ENCODE results near the gene SSC5D. TPM values are rescaled to one million over a fixed set of nuclear protein-coding genes. Genes with fewer than 3 reads are reported as not detected.
A peak's percentile ranks its signal among the peaks of the same experiment; 100 is the strongest.

Gene SSC5D
- polyA plus RNA-seq, 1 donor (not counting 4 experiments of a cell fraction or from before 2014, with no cell fraction given), result not detected

DNA sequence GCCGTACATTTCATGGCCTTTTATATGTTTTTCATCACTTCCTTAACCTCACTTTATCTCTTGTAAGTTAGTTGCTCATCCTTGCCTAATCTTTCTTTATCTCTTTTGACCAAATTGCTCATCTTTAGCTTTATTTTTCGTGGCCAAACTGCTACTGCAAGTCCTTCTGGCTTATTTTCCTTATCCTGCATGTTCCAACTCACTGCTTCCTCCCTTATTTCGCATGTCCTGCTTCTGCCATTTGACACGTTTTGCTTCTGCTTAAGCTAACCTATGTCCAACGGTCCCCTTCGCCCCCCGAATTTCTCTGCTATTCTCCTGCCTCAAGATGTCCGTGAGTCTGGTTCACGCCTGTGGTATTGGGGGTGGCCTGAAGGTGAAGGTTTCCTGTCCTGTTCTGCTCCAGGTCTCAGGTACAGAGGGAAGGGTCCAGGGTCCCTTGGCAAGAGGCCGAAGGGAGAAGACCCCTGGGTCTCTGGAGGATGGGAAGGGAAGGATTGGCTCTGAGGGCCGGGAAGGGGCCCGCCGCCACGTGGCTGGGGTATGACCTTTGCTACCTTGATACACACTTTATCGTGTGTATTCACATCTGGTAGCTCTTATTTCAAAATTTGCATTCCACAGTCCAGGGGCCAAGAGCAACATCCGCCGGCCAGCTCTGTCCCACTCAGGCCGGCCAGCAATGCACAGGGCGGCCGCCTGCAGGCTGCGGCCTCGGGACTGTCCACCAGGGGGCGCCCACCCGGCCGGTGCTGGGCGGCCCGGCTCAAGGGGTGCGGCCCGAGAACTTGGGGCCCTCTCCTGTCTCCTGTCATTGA, 20.8 kb upstream of the SSC5D start:
- Histone ChIP-seq H3K4me3 (ENCODE audit: control insufficient read depth in 2 of 3, extremely low read depth in 1 of 3, insufficient read depth in 2 of 3, low read depth in 1 of 3, low read length in 3 of 3) (no peak overlapping the region), H3K79me2 (ENCODE audit: control insufficient read depth, insufficient read depth, low read length) (no peaks in the 10 kb centered on the region), H3K36me3 (ENCODE audit: control insufficient read depth in 2 of 2, extremely low read depth in 1 of 2, insufficient read depth in 2 of 2, low read length in 2 of 2) (no peaks in the 10 kb centered on the region), H4K20me1 (ENCODE audit: control insufficient read depth, extremely low read depth, insufficient read depth, low read length) (no peaks in the 10 kb centered on the region), H3K27me3 (ENCODE audit: control insufficient read depth, extremely low read depth, insufficient read depth, low read length) (no peaks in the 10 kb centered on the region), H3K9me3 (ENCODE audit: control insufficient read depth, low read depth, low read length) (no peaks in the 10 kb centered on the region), H3K4me1 (ENCODE audit: control insufficient read depth, extremely low read depth, insufficient read depth, low read length) (peaks cover 3% of the 10 kb centered on the region), H3K9ac (ENCODE audit: control insufficient read depth, extremely low read depth, insufficient read depth, low read length) (no peak overlapping the region), H2AFZ (ENCODE audit: control insufficient read depth, low read length) (peak overlapping the region; percentile 59), H3K9me1 (ENCODE audit: control insufficient read depth, extremely low read depth, insufficient read depth, low read length) (no peaks in the 10 kb centered on the region), H3K4me2 (ENCODE audit: control insufficient read depth, extremely low read depth, insufficient read depth, low read depth, low read length) (no peak overlapping the region), H3K27ac (ENCODE audit: control insufficient read depth, insufficient read depth, low read length) (no peak overlapping the region)
- no peak for DNase-seq (ENCODE audit: low read depth, low spot score)
- no peak for FAIRE-seq
- dilution Hi-C loops (cut with MboI; ENCODE audit: extremely low pct_ligation_motif_present, low sequenced_read_pairs), result no loop called here
- no peak for TF ChIP-seq EZH2 (IDR thresholded peaks at IDR 0.05; ENCODE audit: low read length)
- TF ChIP-seq, protein P1, sequence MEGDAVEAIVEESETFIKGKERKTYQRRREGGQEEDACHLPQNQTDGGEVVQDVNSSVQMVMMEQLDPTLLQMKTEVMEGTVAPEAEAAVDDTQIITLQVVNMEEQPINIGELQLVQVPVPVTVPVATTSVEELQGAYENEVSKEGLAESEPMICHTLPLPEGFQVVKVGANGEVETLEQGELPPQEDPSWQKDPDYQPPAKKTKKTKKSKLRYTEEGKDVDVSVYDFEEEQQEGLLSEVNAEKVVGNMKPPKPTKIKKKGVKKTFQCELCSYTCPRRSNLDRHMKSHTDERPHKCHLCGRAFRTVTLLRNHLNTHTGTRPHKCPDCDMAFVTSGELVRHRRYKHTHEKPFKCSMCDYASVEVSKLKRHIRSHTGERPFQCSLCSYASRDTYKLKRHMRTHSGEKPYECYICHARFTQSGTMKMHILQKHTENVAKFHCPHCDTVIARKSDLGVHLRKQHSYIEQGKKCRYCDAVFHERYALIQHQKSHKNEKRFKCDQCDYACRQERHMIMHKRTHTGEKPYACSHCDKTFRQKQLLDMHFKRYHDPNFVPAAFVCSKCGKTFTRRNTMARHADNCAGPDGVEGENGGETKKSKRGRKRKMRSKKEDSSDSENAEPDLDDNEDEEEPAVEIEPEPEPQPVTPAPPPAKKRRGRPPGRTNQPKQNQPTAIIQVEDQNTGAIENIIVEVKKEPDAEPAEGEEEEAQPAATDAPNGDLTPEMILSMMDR (optimal IDR thresholded peaks at IDR 0.05 in 1 of 3, IDR thresholded peaks at IDR 0.05 in 1 of 3, conservative IDR thresholded peaks at IDR 0.05 in 1 of 3; ENCODE audit: extremely low read depth in 1 of 3, insufficient read depth in 2 of 3, low read length in 3 of 3), result peak; percentile 75 to 97 (median 88)

DNA sequence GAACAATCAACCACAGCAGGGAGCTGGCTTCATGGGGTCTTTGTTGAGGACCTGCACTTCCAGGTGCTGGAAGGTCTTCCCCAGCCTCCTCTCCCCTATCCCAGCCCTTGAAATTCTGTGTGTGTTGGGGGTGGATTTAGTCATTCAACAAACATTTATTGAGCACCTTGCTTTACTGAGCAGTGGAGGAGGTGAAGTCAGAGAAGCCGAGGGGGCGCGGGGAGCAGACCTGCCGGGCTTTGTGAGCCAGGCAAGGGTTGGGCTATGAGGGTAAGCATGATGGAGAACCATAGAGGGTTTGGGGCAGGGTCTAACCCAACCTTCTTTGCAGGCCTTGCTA, 20.2 kb upstream of the SSC5D start:
- no peaks in the 10 kb centered on the region for H3K36me3 ChIP-seq (ENCODE audit: control insufficient read depth in 2 of 2, extremely low read depth in 1 of 2, insufficient read depth in 2 of 2, low read length in 2 of 2)
- no peaks in the 10 kb centered on the region for H3K79me2 ChIP-seq (ENCODE audit: control insufficient read depth, insufficient read depth, low read length)
- TF ChIP-seq EZH2 (IDR thresholded peaks at IDR 0.05; ENCODE audit: low read length), result no peak
- TF ChIP-seq, protein P1 (optimal IDR thresholded peaks at IDR 0.05 in 1 of 3, IDR thresholded peaks at IDR 0.05 in 1 of 3, conservative IDR thresholded peaks at IDR 0.05 in 1 of 3; ENCODE audit: extremely low read depth in 1 of 3, insufficient read depth in 2 of 3, low read length in 3 of 3), result peak in 1 of 3 experiments; percentile 1
- H3K9ac ChIP-seq (ENCODE audit: control insufficient read depth, extremely low read depth, insufficient read depth, low read length), result no peak overlapping the region
- dilution Hi-C loops (cut with MboI; ENCODE audit: extremely low pct_ligation_motif_present, low sequenced_read_pairs), result no loop called here
- H3K27me3 ChIP-seq (ENCODE audit: control insufficient read depth, extremely low read depth, insufficient read depth, low read length), result no peaks in the 10 kb centered on the region
- H4K20me1 ChIP-seq (ENCODE audit: control insufficient read depth, extremely low read depth, insufficient read depth, low read length), result no peaks in the 10 kb centered on the region
- no peak for DNase-seq (ENCODE audit: low read depth, low spot score)
- no peak overlapping the region for H3K27ac ChIP-seq (ENCODE audit: control insufficient read depth, insufficient read depth, low read length)
- no peak overlapping the region for H3K4me2 ChIP-seq (ENCODE audit: control insufficient read depth, extremely low read depth, insufficient read depth, low read depth, low read length)
- peaks cover 2% of the 10 kb centered on the region for H3K4me1 ChIP-seq (ENCODE audit: control insufficient read depth, extremely low read depth, insufficient read depth, low read length)
- H2AFZ ChIP-seq (ENCODE audit: control insufficient read depth, low read length), result peak overlapping the region; percentile 59
- FAIRE-seq, result no peak
- no peak overlapping the region for H3K4me3 ChIP-seq (ENCODE audit: control insufficient read depth in 2 of 3, extremely low read depth in 1 of 3, insufficient read depth in 2 of 3, low read depth in 1 of 3, low read length in 3 of 3)
- no peaks in the 10 kb centered on the region for H3K9me3 ChIP-seq (ENCODE audit: control insufficient read depth, low read depth, low read length)
- no peaks in the 10 kb centered on the region for H3K9me1 ChIP-seq (ENCODE audit: control insufficient read depth, extremely low read depth, insufficient read depth, low read length)

All from keratinocyte (primary cell).